ENCODE results near the gene IDUA. TPM values are rescaled to one million over a fixed set of nuclear protein-coding genes. Genes with fewer than 3 reads are reported as not detected.
"Not testable (repeated sequence)": the region's sequence is repeated elsewhere in the genome, so short reads cannot be mapped to it uniquely, and the experiment has no call there.

IDUA gene
- total RNA-seq, 2 donors from 2014 or later, result 8.5 to 23.3 TPM

GRCh38 chr4:1049591-1049905, 62.7 kb downstream of the IDUA start:
- Mint-ChIP-seq H3K36me3 (peaks cover 0 to 6% of the 10 kb centered on the region in 2 donors), H3K9me3 (no peaks in the 10 kb centered on the region), H3K27ac (no peak overlapping the region)
- DNase-seq (ENCODE audit: low spot score in 2 of 2) (no peak), ATAC-seq (no peak)

GRCh38 chr4:1050486-1051213, 63.8 kb downstream of the IDUA start:
- H3K9me3 Mint-ChIP-seq, result no peaks in the 10 kb centered on the region
- peaks cover 0 to 6% of the 10 kb centered on the region in 2 donors for H3K36me3 Mint-ChIP-seq
- DNase-seq (ENCODE audit: low spot score in 2 of 2) (no peak), ATAC-seq (no peak)
- H3K27ac Mint-ChIP-seq, result no peak overlapping the region

- Mint-ChIP-seq H3K36me3 (peaks cover 0 to 6% of the 10 kb centered on the region in 2 donors), H3K9me3 (no peaks in the 10 kb centered on the region), H3K27ac (no peak overlapping the region)
- DNase-seq (ENCODE audit: low spot score in 2 of 2) (no peak), ATAC-seq (no peak)
These were observed 64.6 kb downstream of the IDUA start for GRCh38 chr4:1051472-1051871.

GRCh38 chr4:1052231-1052671, 65.4 kb downstream of the IDUA start:
- Mint-ChIP-seq H3K9me3 (no peaks in the 10 kb centered on the region), H3K36me3 (no peaks in the 10 kb centered on the region), H3K27ac (peak overlapping the region in 1 of 2 donors; percentile 23)
- DNase-seq (ENCODE audit: low spot score in 2 of 2), result no peak
- ATAC-seq, result no peak

- Mint-ChIP-seq H3K27ac (no peak overlapping the region), H3K9me3 (no peaks in the 10 kb centered on the region), H3K36me3 (no peaks in the 10 kb centered on the region)
- no peak for ATAC-seq
- no peak for DNase-seq (ENCODE audit: low spot score in 2 of 2)
These were observed 66.3 kb downstream of the IDUA start for GRCh38 chr4:1053080-1053661.

GRCh38 chr4:1053891-1054290, 67.0 kb downstream of the IDUA start:
- DNase-seq (ENCODE audit: low spot score in 2 of 2); ATAC-seq; H3K27ac Mint-ChIP-seq; H3K36me3 Mint-ChIP-seq; H3K9me3 Mint-ChIP-seq: not testable (repeated sequence)

Other genes starting within 250 kb of the IDUA start
- gene CPLX1, start 160.9 kb upstream of the IDUA start, total RNA-seq, result 1 to 10 TPM in 1 of 2 donors, under 1 TPM in 1; 0.11 to 1.9 TPM
- 100 to 1,000 TPM; 124 to 171 TPM for gene GAK, start 54.7 kb upstream of the IDUA start, total RNA-seq
- 10 to 100 TPM; 12.1 to 13.9 TPM for gene TMEM175, start 54.6 kb upstream of the IDUA start, total RNA-seq
- 1 to 10 TPM; 7.8 to 7.9 TPM for gene DGKQ, start 13.5 kb upstream of the IDUA start, total RNA-seq
- gene SLC26A1, start 6.4 kb downstream of the IDUA start, total RNA-seq, result not detected
- gene FGFRL1, start 24.6 kb downstream of the IDUA start, total RNA-seq, result 10 to 100 TPM; 10.3 to 27.6 TPM
- gene RNF212, start 126.5 kb downstream of the IDUA start, total RNA-seq, result 1 to 10 TPM; 3.5 to 4.5 TPM
- gene SPON2, start 185.5 kb downstream of the IDUA start, total RNA-seq, result 10 to 100 TPM in 1 of 2 donors, 1 to 10 TPM in 1; 7.0 to 17.4 TPM